ENCODE data around the gene DACH1. TPM values are rescaled to one million over a fixed set of nuclear protein-coding genes. Genes with fewer than 3 reads are reported as not detected.

Gene DACH1
- total RNA-seq, 1 experiment from 2014 or later: not detected

- no peak overlapping the region for H3K4me3 ChIP-seq (replicated peaks in 1 of 2; ENCODE audit: low read depth in 1 of 2, low read length in 2 of 2)
- CTCF ChIA-PET: no interaction called here
- intact Hi-C loops (cut with micrococcal nuclease): no loop called here
- H3K79me2 ChIP-seq (ENCODE audit: insufficient read depth, low read length): no peaks in the 10 kb centered on the region
- H3K4me2 ChIP-seq (ENCODE audit: low read length): no peak overlapping the region
- H3K9me3 ChIP-seq (ENCODE audit: control insufficient read depth in 1 of 2, insufficient read depth in 1 of 2, low read depth in 1 of 2, low read length in 2 of 2): no peaks in the 10 kb centered on the region
- DNase-seq (ENCODE audit: low read depth, low spot score) (no peak), ATAC-seq (no peak)
- no peak overlapping the region for H3K9ac ChIP-seq (ENCODE audit: low read length)
- no peak overlapping the region for H3K27ac ChIP-seq (ENCODE audit: low read depth, low read length)
- POLR2A ChIA-PET: no interaction called here
- no peaks in the 10 kb centered on the region for H3K9me2 ChIP-seq (ENCODE audit: insufficient read depth)
- RAD21 ChIA-PET (ENCODE audit: low non-redundant PET in 1 of 2, low total read pairs in 2 of 2, uncharacterized antibody in 2 of 2, unreplicated experiment in 2 of 2): no interaction called here
- BruUV-seq (replicated peaks): no TSS peak
- no peaks in the 10 kb centered on the region for H3K36me3 ChIP-seq (ENCODE audit: control insufficient read depth in 1 of 2, insufficient read depth in 2 of 2, low read length in 2 of 2)
- no peak overlapping the region for H2AFZ ChIP-seq (ENCODE audit: low read depth, low read length, poor library complexity, severe bottlenecking)
- no peak for TF ChIP-seq TCF7L2 (IDR thresholded peaks at IDR 0.05; ENCODE audit: borderline replicate concordance, extremely low read depth, insufficient read depth, insufficient read length)
- no peak for TF ChIP-seq POLR2A (IDR thresholded peaks at IDR 0.05; ENCODE audit: borderline replicate concordance, extremely low read depth, insufficient read depth, insufficient read length)
- no peak for TF ChIP-seq MAX (IDR thresholded peaks at IDR 0.05)
- TF ChIP-seq EZH2phosphoT487 (IDR thresholded peaks at IDR 0.05; ENCODE audit: borderline replicate concordance): no peak
- TF ChIP-seq ZBTB33 (IDR thresholded peaks at IDR 0.05; ENCODE audit: extremely low read depth, insufficient replicate concordance, low read length): no peak
- no peak for TF ChIP-seq EGR1 (IDR thresholded peaks at IDR 0.05; ENCODE audit: low read depth)
- TF ChIP-seq EZH2 (IDR thresholded peaks at IDR 0.05): no peak
- H3K27me3 ChIP-seq (ENCODE audit: insufficient read depth, low read length): no peaks in the 10 kb centered on the region
- H4K20me1 ChIP-seq (ENCODE audit: insufficient read depth): no peaks in the 10 kb centered on the region
- H3K4me1 ChIP-seq (ENCODE audit: control insufficient read depth in 1 of 2, insufficient read depth in 2 of 2, low read length in 2 of 2): no peaks in the 10 kb centered on the region
Observed at GRCh38 chr13:71659404-71659803, 207.6 kb downstream of the DACH1 start.

GRCh38 chr13:71645467-71645866 lies 221.5 kb downstream of the DACH1 start:
- ATAC-seq (no peak), DNase-seq (ENCODE audit: low read depth, low spot score) (no peak)
- no peaks in the 10 kb centered on the region for H3K9me2 ChIP-seq (ENCODE audit: insufficient read depth)
- ChIA-PET CTCF (no interaction called here), POLR2A (no interaction called here), RAD21 (ENCODE audit: low non-redundant PET in 1 of 2, low total read pairs in 2 of 2, uncharacterized antibody in 2 of 2, unreplicated experiment in 2 of 2) (no interaction called here)
- no peaks in the 10 kb centered on the region for H3K36me3 ChIP-seq (ENCODE audit: control insufficient read depth in 1 of 2, insufficient read depth in 2 of 2, low read length in 2 of 2)
- H3K79me2 ChIP-seq (ENCODE audit: insufficient read depth, low read length): no peaks in the 10 kb centered on the region
- H3K4me3 ChIP-seq (replicated peaks in 1 of 2; ENCODE audit: low read depth in 1 of 2, low read length in 2 of 2): no peak overlapping the region
- no peak overlapping the region for H2AFZ ChIP-seq (ENCODE audit: low read depth, low read length, poor library complexity, severe bottlenecking)
- H3K27me3 ChIP-seq (ENCODE audit: insufficient read depth, low read length): no peaks in the 10 kb centered on the region
- no peaks in the 10 kb centered on the region for H3K9me3 ChIP-seq (ENCODE audit: control insufficient read depth in 1 of 2, insufficient read depth in 1 of 2, low read depth in 1 of 2, low read length in 2 of 2)
- intact Hi-C loops (cut with micrococcal nuclease): no loop called here
- no peak overlapping the region for H3K27ac ChIP-seq (ENCODE audit: low read depth, low read length)
- H3K9ac ChIP-seq (ENCODE audit: low read length): no peak overlapping the region
- H4K20me1 ChIP-seq (ENCODE audit: insufficient read depth): no peaks in the 10 kb centered on the region
- H3K4me1 ChIP-seq (ENCODE audit: control insufficient read depth in 1 of 2, insufficient read depth in 2 of 2, low read length in 2 of 2): no peaks in the 10 kb centered on the region
- no TSS peak for BruUV-seq (replicated peaks)
- no peak overlapping the region for H3K4me2 ChIP-seq (ENCODE audit: low read length)
- TF ChIP-seq SP1 (IDR thresholded peaks at IDR 0.05; ENCODE audit: low read depth): no peak
- no peak for TF ChIP-seq ZFX (IDR thresholded peaks at IDR 0.05)
- TF ChIP-seq ELF1 (IDR thresholded peaks at IDR 0.05; ENCODE audit: borderline replicate concordance, low read depth): no peak
- TF ChIP-seq POLR2AphosphoS5 (IDR thresholded peaks at IDR 0.05; ENCODE audit: low read depth, low read length): no peak
- TF ChIP-seq FOSL1 (IDR thresholded peaks at IDR 0.05; ENCODE audit: low read depth): no peak
- no peak for TF ChIP-seq RAD21 (IDR thresholded peaks at IDR 0.05; ENCODE audit: low read depth)
- TF ChIP-seq MAX (IDR thresholded peaks at IDR 0.05): no peak
- no peak for TF ChIP-seq SIN3A (IDR thresholded peaks at IDR 0.05; ENCODE audit: low read depth)
- no peak for TF ChIP-seq REST (IDR thresholded peaks at IDR 0.05; ENCODE audit: low read depth)
- no peak for TF ChIP-seq CBX3 (IDR thresholded peaks at IDR 0.05; ENCODE audit: low read depth)
- no peak for TF ChIP-seq CEBPB (IDR thresholded peaks at IDR 0.05; ENCODE audit: low read depth)
- TF ChIP-seq TCF7L2 (IDR thresholded peaks at IDR 0.05; ENCODE audit: borderline replicate concordance, extremely low read depth, insufficient read depth, insufficient read length): no peak

All from HCT116 (cell line).